Stomach (tissue), 4 donors: Measurements from ENCODE around the gene POC5.

ENCODE experiments used
- CTCF ChIP-seq, 7 experiments: fragments of 450-650 bp in 4 of 7; fragments of 200-600 bp in 3 of 7; sonication (generic) in 3 of 7; IDR thresholded peaks; one replicate each; pipeline ENCODE4 v1.5.1; 2016 to 2019; ENCODE audit warnings: antibody characterized with exemption in 7 of 7, control low read depth in 2 of 7, mild to moderate bottlenecking in 1 of 7
- EP300 ChIP-seq: sonication (generic); formaldehyde crosslinking; IDR thresholded peaks from one replicate; pipeline ENCODE4 v1.6.1; 2017; ENCODE audit warnings: antibody characterized with exemption
- POLR2A ChIP-seq, 4 donors: fragments of 450-650 bp; IDR thresholded peaks; one replicate each; pipeline ENCODE4 v1.6.1; 2016; ENCODE audit warnings: antibody characterized with exemption in 4 of 4, control low read depth in 2 of 4, mild to moderate bottlenecking in 1 of 4, moderate library complexity in 1 of 4

- TF ChIP-seq POLR2A (IDR thresholded peaks at IDR 0.05) = no peak
- TF ChIP-seq CTCF (IDR thresholded peaks at IDR 0.05) = no peak
- TF ChIP-seq EP300 = no peak
Measured at GRCh38 chr5:75664979-75665378, 52.3 kb downstream of the POC5 start.
